Measurements from ENCODE around the gene PUS3. TPM values are rescaled to one million over a fixed set of nuclear protein-coding genes. Genes with fewer than 3 reads are reported as not detected.

PUS3 gene
- total RNA-seq, 1 experiment from 2014 or later = 11.9 TPM

DNA sequence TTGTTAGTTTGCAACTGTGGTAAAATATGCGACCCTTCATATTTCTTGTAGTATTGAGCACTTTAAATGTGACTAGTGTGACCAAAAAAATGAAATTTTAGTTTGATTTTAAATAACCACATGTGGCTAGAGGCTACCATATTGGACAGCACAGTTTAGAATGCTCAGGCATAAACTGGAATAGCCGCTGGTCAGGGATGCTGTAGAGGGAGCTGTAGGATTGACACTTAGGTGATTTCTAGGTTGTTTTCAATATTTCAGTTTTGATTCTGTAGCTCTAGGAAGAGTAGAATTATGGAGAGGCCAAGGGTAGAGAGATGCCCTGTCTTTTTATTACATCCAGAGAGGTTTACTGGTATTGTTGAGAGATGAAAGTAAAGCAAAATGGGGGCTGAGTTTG is 32.0 kb upstream of the PUS3 start:
- intact Hi-C loops (cut with micrococcal nuclease) = no loop called here
- peaks cover 0 to 6% of the 10 kb centered on the region in 2 experiments; a peak in 2 of 4 replicates for H3K4me1 ChIP-seq (ENCODE audit: control insufficient read depth in 1 of 2, insufficient read depth in 2 of 2, low read length in 2 of 2)
- H4K20me1 ChIP-seq (ENCODE audit: insufficient read depth) = no peaks in the 10 kb centered on the region
- no peak overlapping the region for H2AFZ ChIP-seq (ENCODE audit: low read depth, low read length, poor library complexity, severe bottlenecking)
- ATAC-seq (no peak), DNase-seq (ENCODE audit: low read depth, low spot score) (no peak)
- no peaks in the 10 kb centered on the region for H3K79me2 ChIP-seq (ENCODE audit: insufficient read depth, low read length)
- TF ChIP-seq SRF (IDR thresholded peaks at IDR 0.05; ENCODE audit: low read depth) = no peak
- TF ChIP-seq EZH2 (IDR thresholded peaks at IDR 0.05) = no peak
- TF ChIP-seq, protein P1, sequence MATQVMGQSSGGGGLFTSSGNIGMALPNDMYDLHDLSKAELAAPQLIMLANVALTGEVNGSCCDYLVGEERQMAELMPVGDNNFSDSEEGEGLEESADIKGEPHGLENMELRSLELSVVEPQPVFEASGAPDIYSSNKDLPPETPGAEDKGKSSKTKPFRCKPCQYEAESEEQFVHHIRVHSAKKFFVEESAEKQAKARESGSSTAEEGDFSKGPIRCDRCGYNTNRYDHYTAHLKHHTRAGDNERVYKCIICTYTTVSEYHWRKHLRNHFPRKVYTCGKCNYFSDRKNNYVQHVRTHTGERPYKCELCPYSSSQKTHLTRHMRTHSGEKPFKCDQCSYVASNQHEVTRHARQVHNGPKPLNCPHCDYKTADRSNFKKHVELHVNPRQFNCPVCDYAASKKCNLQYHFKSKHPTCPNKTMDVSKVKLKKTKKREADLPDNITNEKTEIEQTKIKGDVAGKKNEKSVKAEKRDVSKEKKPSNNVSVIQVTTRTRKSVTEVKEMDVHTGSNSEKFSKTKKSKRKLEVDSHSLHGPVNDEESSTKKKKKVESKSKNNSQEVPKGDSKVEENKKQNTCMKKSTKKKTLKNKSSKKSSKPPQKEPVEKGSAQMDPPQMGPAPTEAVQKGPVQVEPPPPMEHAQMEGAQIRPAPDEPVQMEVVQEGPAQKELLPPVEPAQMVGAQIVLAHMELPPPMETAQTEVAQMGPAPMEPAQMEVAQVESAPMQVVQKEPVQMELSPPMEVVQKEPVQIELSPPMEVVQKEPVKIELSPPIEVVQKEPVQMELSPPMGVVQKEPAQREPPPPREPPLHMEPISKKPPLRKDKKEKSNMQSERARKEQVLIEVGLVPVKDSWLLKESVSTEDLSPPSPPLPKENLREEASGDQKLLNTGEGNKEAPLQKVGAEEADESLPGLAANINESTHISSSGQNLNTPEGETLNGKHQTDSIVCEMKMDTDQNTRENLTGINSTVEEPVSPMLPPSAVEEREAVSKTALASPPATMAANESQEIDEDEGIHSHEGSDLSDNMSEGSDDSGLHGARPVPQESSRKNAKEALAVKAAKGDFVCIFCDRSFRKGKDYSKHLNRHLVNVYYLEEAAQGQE (IDR thresholded peaks at IDR 0.05; ENCODE audit: low read depth) = no peak
- TF ChIP-seq YY1 (IDR thresholded peaks at IDR 0.05; ENCODE audit: extremely low read depth, insufficient replicate concordance, low read depth, low read length) = no peak
- no peak for TF ChIP-seq EGR1 (IDR thresholded peaks at IDR 0.05; ENCODE audit: low read depth)
- TF ChIP-seq SIN3A (IDR thresholded peaks at IDR 0.05; ENCODE audit: low read depth) = no peak
- TF ChIP-seq, protein P2, sequence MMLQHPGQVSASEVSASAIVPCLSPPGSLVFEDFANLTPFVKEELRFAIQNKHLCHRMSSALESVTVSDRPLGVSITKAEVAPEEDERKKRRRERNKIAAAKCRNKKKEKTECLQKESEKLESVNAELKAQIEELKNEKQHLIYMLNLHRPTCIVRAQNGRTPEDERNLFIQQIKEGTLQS (IDR thresholded peaks at IDR 0.05) = no peak
- TF ChIP-seq RAD21 (IDR thresholded peaks at IDR 0.05; ENCODE audit: low read depth) = peak; percentile 24; the same call in 1 of the 2 replicates
- TF ChIP-seq ELF1 (IDR thresholded peaks at IDR 0.05; ENCODE audit: borderline replicate concordance, low read depth) = no peak
- no peak for TF ChIP-seq TCF7L2 (IDR thresholded peaks at IDR 0.05; ENCODE audit: borderline replicate concordance, extremely low read depth, insufficient read depth, insufficient read length)
- TF ChIP-seq FOSL1 (IDR thresholded peaks at IDR 0.05; ENCODE audit: low read depth) = no peak
- no peak for TF ChIP-seq ZNF274 (IDR thresholded peaks at IDR 0.05; ENCODE audit: low read depth, low read length)
- no peak for TF ChIP-seq EZH2phosphoT487 (IDR thresholded peaks at IDR 0.05; ENCODE audit: borderline replicate concordance)
- TF ChIP-seq, protein P3, sequence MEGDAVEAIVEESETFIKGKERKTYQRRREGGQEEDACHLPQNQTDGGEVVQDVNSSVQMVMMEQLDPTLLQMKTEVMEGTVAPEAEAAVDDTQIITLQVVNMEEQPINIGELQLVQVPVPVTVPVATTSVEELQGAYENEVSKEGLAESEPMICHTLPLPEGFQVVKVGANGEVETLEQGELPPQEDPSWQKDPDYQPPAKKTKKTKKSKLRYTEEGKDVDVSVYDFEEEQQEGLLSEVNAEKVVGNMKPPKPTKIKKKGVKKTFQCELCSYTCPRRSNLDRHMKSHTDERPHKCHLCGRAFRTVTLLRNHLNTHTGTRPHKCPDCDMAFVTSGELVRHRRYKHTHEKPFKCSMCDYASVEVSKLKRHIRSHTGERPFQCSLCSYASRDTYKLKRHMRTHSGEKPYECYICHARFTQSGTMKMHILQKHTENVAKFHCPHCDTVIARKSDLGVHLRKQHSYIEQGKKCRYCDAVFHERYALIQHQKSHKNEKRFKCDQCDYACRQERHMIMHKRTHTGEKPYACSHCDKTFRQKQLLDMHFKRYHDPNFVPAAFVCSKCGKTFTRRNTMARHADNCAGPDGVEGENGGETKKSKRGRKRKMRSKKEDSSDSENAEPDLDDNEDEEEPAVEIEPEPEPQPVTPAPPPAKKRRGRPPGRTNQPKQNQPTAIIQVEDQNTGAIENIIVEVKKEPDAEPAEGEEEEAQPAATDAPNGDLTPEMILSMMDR (IDR thresholded peaks at IDR 0.05 in 2 of 3, conservative IDR thresholded peaks at IDR 0.05 in 1 of 3; ENCODE audit: borderline replicate concordance in 1 of 3, insufficient read depth in 1 of 3, low read depth in 2 of 3, low read length in 2 of 3) = peak in 1 of 3 experiments; percentile 20; a peak in 1 of 6 replicates
- no peak for TF ChIP-seq ZFX (IDR thresholded peaks at IDR 0.05)
- TF ChIP-seq, protein P4, sequence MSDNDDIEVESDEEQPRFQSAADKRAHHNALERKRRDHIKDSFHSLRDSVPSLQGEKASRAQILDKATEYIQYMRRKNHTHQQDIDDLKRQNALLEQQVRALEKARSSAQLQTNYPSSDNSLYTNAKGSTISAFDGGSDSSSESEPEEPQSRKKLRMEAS (IDR thresholded peaks at IDR 0.05) = no peak
- no peak overlapping the region for H3K9ac ChIP-seq (ENCODE audit: low read length)
- no TSS peak for BruUV-seq (replicated peaks)
- H3K36me3 ChIP-seq (ENCODE audit: control insufficient read depth in 1 of 2, insufficient read depth in 2 of 2, low read length in 2 of 2) = no peaks in the 10 kb centered on the region
- H3K27ac ChIP-seq (ENCODE audit: low read depth, low read length) = no peak overlapping the region
- H3K4me2 ChIP-seq (ENCODE audit: low read length) = no peak overlapping the region
- POLR2A ChIA-PET = no interaction called here
- H3K27me3 ChIP-seq (ENCODE audit: insufficient read depth, low read length) = 0 out of 2 replicates have a peak, but pooled peaks cover 5% of the 10 kb centered on the region
- no peaks in the 10 kb centered on the region for H3K9me3 ChIP-seq (ENCODE audit: control insufficient read depth in 1 of 2, insufficient read depth in 1 of 2, low read depth in 1 of 2, low read length in 2 of 2)
- H3K4me3 ChIP-seq (replicated peaks in 1 of 2; ENCODE audit: low read depth in 1 of 2, low read length in 2 of 2) = no peak overlapping the region
- RAD21 ChIA-PET (ENCODE audit: low non-redundant PET in 1 of 2, low total read pairs in 2 of 2, uncharacterized antibody in 2 of 2, unreplicated experiment in 2 of 2) = no interaction called here
- no peaks in the 10 kb centered on the region for H3K9me2 ChIP-seq (ENCODE audit: insufficient read depth)
- CTCF ChIA-PET = no interaction called here

Measured in HCT116 (cell line).